ENCODE data around the gene IFNL2. TPM values are rescaled to one million over a fixed set of nuclear protein-coding genes. Genes with fewer than 3 reads are reported as not detected.

Gene IFNL2
- total RNA-seq, 4 donors from 2014 or later: not detected

DNA sequence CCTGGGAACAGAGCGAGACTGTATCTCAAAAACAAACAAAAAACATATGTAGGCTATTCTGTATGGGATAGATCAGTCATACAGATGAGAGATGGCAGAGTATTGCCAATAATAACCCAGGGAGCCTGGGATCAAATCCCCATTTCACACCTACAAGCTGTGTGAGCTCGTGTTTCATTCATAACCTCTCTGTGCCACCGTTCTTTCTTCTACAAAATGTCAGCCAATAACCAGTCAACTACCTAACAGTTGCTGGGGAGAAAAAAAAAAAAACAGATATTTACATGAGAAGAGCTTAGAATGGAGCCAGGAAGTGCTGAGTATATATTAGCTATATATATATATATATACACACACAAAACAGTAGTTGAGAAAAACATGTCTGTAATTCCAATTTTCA, 6.5 kb upstream of the IFNL2 start:
- 70 to 80% methylated on average over 3 of the region's 3 CpGs for WGBS, 2 donors (ENCODE audit: low coverage in 1 of 2)
- Histone ChIP-seq H3K27me3 (peaks cover 84% of the 10 kb centered on the region), H3K36me3 (no peaks in the 10 kb centered on the region), H3K9me3 (peaks cover 0 to 11% (median 0%) of the 10 kb centered on the region in 3 donors), H3K27ac (no peak overlapping the region), H3K4me3 (no peak overlapping the region), H3K4me1 (peaks cover 0 to 17% (median 0%) of the 10 kb centered on the region in 3 donors)
- TF ChIP-seq POLR2A (IDR thresholded peaks at IDR 0.05) (no peak), POLR2AphosphoS5 (IDR thresholded peaks at IDR 0.05) (no peak), EP300 (IDR thresholded peaks at IDR 0.05) (no peak)
- TF ChIP-seq, protein P1, sequence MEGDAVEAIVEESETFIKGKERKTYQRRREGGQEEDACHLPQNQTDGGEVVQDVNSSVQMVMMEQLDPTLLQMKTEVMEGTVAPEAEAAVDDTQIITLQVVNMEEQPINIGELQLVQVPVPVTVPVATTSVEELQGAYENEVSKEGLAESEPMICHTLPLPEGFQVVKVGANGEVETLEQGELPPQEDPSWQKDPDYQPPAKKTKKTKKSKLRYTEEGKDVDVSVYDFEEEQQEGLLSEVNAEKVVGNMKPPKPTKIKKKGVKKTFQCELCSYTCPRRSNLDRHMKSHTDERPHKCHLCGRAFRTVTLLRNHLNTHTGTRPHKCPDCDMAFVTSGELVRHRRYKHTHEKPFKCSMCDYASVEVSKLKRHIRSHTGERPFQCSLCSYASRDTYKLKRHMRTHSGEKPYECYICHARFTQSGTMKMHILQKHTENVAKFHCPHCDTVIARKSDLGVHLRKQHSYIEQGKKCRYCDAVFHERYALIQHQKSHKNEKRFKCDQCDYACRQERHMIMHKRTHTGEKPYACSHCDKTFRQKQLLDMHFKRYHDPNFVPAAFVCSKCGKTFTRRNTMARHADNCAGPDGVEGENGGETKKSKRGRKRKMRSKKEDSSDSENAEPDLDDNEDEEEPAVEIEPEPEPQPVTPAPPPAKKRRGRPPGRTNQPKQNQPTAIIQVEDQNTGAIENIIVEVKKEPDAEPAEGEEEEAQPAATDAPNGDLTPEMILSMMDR (IDR thresholded peaks at IDR 0.05): no peak
- no peak for ATAC-seq

- ATAC-seq: no peak
- TF ChIP-seq POLR2A (IDR thresholded peaks at IDR 0.05) (no peak), POLR2AphosphoS5 (IDR thresholded peaks at IDR 0.05) (no peak), EP300 (IDR thresholded peaks at IDR 0.05) (no peak)
- TF ChIP-seq, protein P1 (IDR thresholded peaks at IDR 0.05): no peak
- peaks cover 83% of the 10 kb centered on the region for H3K27me3 ChIP-seq
- no peak overlapping the region for H3K4me3 ChIP-seq
- H3K4me1 ChIP-seq: peaks cover 0 to 17% (median 0%) of the 10 kb centered on the region in 3 donors
- peaks cover 0 to 3% (median 0%) of the 10 kb centered on the region in 3 donors for H3K9me3 ChIP-seq
- no peak overlapping the region for H3K27ac ChIP-seq
- H3K36me3 ChIP-seq: no peaks in the 10 kb centered on the region
- WGBS, 2 donors (ENCODE audit: low coverage in 1 of 2): 79 to 92% methylated on average over 4 of the region's 4 CpGs
These were observed 5.7 kb upstream of the IFNL2 start for GRCh38 chr19:39262496-39262895.

DNA sequence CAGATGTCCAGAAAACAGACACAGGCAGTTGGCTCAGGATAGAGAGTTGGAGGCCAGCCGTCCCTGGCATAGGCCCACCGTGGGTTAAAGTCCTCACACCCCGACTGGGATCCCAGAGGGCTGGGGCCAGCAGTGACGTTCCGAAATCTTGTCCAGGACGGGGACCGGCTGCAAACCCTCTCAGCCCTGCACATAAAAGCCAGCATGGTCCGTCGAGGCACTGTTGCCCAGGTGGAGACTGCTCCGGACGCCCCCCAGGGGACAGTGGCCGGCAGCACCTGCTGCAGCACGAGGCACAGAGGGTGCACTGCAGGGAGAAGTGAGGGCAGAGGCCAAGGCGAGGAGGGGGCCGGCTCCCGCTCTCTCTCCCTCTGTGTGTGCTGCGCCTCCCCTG, 4.3 kb upstream of the IFNL2 start:
- Histone ChIP-seq H3K36me3 (no peaks in the 10 kb centered on the region), H3K4me1 (peaks cover 0 to 17% (median 0%) of the 10 kb centered on the region in 3 donors), H3K4me3 (no peak overlapping the region), H3K27me3 (peaks cover 78% of the 10 kb centered on the region), H3K27ac (no peak overlapping the region), H3K9me3 (no peaks in the 10 kb centered on the region)
- ATAC-seq: no peak
- WGBS, 2 donors (ENCODE audit: low coverage in 1 of 2): 9 to 20% methylated on average over 1 to 13 of the region's 17 CpGs
- TF ChIP-seq, protein P1 (IDR thresholded peaks at IDR 0.05): no peak
- no peak for TF ChIP-seq POLR2A (IDR thresholded peaks at IDR 0.05)
- no peak for TF ChIP-seq POLR2AphosphoS5 (IDR thresholded peaks at IDR 0.05)
- TF ChIP-seq EP300 (IDR thresholded peaks at IDR 0.05): no peak

DNA sequence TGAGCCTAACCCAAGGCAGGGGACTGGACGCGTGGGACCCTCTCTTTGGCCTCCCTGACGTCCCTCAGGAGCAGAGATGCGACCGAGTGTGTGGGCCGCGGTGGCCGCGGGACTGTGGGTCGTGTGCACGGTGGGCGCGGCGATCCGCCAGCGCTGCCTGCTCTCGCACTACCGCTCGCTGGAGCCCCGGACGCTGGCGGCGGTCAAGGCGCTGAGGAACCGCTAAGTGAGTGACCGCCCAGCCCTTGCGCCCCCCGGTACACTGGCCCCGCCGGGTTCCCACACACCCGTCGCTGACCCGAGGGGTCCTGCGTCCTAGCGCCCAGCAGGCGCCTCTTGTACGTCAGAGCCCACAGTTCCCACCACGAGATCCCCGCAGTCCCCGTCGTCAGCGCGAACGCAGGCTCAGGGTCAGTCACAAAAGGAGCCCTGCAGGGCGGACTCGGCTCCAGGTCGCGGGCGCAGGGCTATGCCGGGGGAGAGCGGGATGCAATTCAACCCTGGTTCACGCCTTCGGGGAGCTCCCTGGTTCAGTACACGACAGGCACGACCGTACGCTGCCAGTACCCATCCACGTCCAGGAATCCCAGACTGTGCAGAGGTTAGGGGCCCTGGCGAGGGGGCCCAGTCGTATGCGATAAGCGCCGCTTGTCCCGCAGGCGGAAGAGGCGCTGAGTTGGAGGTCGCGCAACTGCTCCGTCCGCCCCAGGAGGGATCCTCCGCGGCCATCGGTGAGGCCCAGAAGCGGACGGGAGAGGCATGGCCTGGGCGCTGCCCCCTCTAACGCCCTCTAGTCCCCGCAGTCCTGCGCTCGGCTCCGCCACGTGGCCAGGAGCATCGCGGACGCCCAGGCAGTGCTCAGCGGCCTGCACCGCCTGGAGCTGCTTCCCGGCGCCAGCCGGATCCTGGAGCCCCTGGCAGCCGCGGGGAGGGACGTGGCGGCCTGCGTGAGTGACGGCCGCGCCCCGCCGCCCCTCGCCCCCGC, 3.6 kb upstream of the IFNL2 start:
- no peak overlapping the region for H3K4me3 ChIP-seq
- H3K27ac ChIP-seq: no peak overlapping the region
- no peaks in the 10 kb centered on the region for H3K36me3 ChIP-seq
- peaks cover 0 to 17% (median 0%) of the 10 kb centered on the region in 3 donors for H3K4me1 ChIP-seq
- WGBS, 2 donors (ENCODE audit: low coverage in 1 of 2): 0% methylated on average over 1 of the region's 102 CpGs; no CpG with 5 or more reads in 1 of the 2 donors
- TF ChIP-seq POLR2A (IDR thresholded peaks at IDR 0.05) (no peak), EP300 (IDR thresholded peaks at IDR 0.05) (no peak), POLR2AphosphoS5 (IDR thresholded peaks at IDR 0.05) (no peak)
- TF ChIP-seq, protein P1 (IDR thresholded peaks at IDR 0.05): no peak
- peaks cover 83% of the 10 kb centered on the region for H3K27me3 ChIP-seq
- ATAC-seq: no peak
- H3K9me3 ChIP-seq: no peaks in the 10 kb centered on the region
